CD4-positive, alpha-beta memory T cell (primary cell): ENCODE results near the gene SUPV3L1. TPM values are rescaled to one million over a fixed set of nuclear protein-coding genes. Genes with fewer than 3 reads are reported as not detected.

Experiments used
- CTCF ChIA-PET: fragments of 350-600 bp; sonication (Branson Sonifier 250); formaldehyde crosslinking; loops from one replicate; lab custom pipeline; 2021; ENCODE audit warnings: inconsistent platforms; ENCODE audit not compliant: partially characterized antibody; lab: Charles Lee
- POLR2A ChIA-PET: fragments of 350-600 bp; sonication (Branson Sonifier 250); formaldehyde crosslinking; loops from one replicate; lab custom pipeline; 2021; ENCODE audit not compliant: partially characterized antibody; lab: Charles Lee
- DNase-seq, 5 donors: peaks; one replicate each; pipeline versions ENCODE4 v3.0.0 to v3.0.0-alpha.2; 2020 to 2022; ENCODE audit warnings: mixed read lengths in 1 of 5
- H3K27ac ChIP-seq: one replicate; pipeline ENCODE4 v1.7.0; 2013; ENCODE audit warnings: low read depth, low read length
- H3K27me3 ChIP-seq: 2 replicates; pipeline ENCODE4 v1.7.0; 2013; ENCODE audit warnings: mild to moderate bottlenecking, low read length, moderate library complexity; ENCODE audit not compliant: insufficient read depth
- H3K36me3 ChIP-seq: 2 replicates; pipeline ENCODE4 v1.7.0; 2013; ENCODE audit warnings: mild to moderate bottlenecking, low read length, moderate library complexity; ENCODE audit not compliant: insufficient read depth
- H3K4me1 ChIP-seq: 2 replicates; pipeline ENCODE4 v1.7.0; 2013; ENCODE audit warnings: mild to moderate bottlenecking, low read length, moderate library complexity; ENCODE audit not compliant: insufficient read depth
- H3K4me3 ChIP-seq, 2 donors: one replicate each; pipeline ENCODE4 v1.7.0; 2013; ENCODE audit warnings: low read length in 2 of 2, mild to moderate bottlenecking in 1 of 2
- H3K9me3 ChIP-seq, 2 donors: one replicate each; pipeline ENCODE4 v1.7.0; 2013; ENCODE audit warnings: low read length in 2 of 2, control low read depth in 1 of 2; ENCODE audit not compliant: control insufficient read depth in 1 of 2
- H3K27ac Mint-ChIP-seq, 7 donors: one replicate each; pipeline ENCODE4 v1.8.0; 2020 to 2021; ENCODE audit warnings: mixed read lengths in 7 of 7, mild to moderate bottlenecking in 6 of 7, inconsistent platforms in 3 of 7, moderate library complexity in 3 of 7
- H3K27me3 Mint-ChIP-seq, 2 donors: one replicate each; pipeline ENCODE4 v1.8.0; 2020 to 2021; ENCODE audit warnings: mixed read lengths in 2 of 2
- H3K36me3 Mint-ChIP-seq, 2 donors: one replicate each; pipeline ENCODE4 v1.8.0; 2020 to 2021; ENCODE audit warnings: mixed read lengths in 2 of 2, inconsistent platforms in 1 of 2, mild to moderate bottlenecking in 1 of 2
- H3K4me1 Mint-ChIP-seq, 4 donors: one replicate each; pipeline ENCODE4 v1.8.0; 2020 to 2021; ENCODE audit warnings: mixed read lengths in 4 of 4, mild to moderate bottlenecking in 1 of 4
- H3K4me3 Mint-ChIP-seq, 8 donors: one replicate each; pipeline ENCODE4 v1.8.0; 2020 to 2021; ENCODE audit warnings: mixed read lengths in 8 of 8, mild to moderate bottlenecking in 7 of 8, moderate library complexity in 6 of 8, inconsistent platforms in 3 of 8
- H3K9me3 Mint-ChIP-seq, 8 donors: one replicate each; pipeline ENCODE4 v1.8.0; 2020 to 2021; ENCODE audit warnings: mixed read lengths in 8 of 8, mild to moderate bottlenecking in 5 of 8, inconsistent platforms in 3 of 8, moderate library complexity in 1 of 8
- intact Hi-C: fragments of 100-400 bp; cut with micrococcal nuclease; formaldehyde crosslinking; loops from one replicate; pipeline ENCODE4 v1.15.1; 2023
- polyA plus RNA-seq, 2 donors: library from polyadenylated mRNA; unstranded; fragments of 300-500 nt; fragmentation: Illumina TruSeq; gene quantifications; one replicate each; pipeline ENCODE4 v1.2.3, GENCODE V29; 2021
- total RNA-seq, 2 experiments: library from RNA; stranded (reverse); gene quantifications; one replicate each; pipeline ENCODE4 v1.2.3, GENCODE V29; 2021

SUPV3L1 gene
- total and polyA plus RNA-seq, 4 experiments from 2014 or later, result 14.2 to 39.0 (median 28.6) TPM

DNA sequence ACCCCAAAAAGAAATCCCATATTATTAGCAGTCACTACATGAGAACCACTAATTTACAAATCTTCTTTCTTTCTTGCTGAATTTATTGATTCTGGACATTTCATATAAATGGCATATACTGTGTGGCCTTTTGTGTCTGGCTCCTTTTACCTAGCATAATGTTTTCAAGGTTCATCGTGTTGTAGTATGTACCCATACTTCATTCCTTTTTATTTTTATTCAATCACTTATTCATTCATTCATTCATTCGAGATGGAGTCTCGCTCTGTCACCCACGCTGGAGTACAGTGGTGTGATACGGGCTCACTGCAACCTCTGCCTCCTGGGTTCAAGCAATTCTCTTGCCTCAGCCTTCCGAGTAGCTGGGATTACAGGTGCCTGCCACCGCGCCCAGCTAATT, 34.2 kb upstream of the SUPV3L1 start:
- intact Hi-C loops, result no loop called here
- H3K9me3 ChIP-seq, result no peaks in the 10 kb centered on the region
- no peaks in the 10 kb centered on the region for H3K27me3 ChIP-seq
- no peak overlapping the region for H3K27ac Mint-ChIP-seq
- H3K36me3 Mint-ChIP-seq, result peaks cover 8 to 25% of the 10 kb centered on the region in 2 donors
- H3K4me3 Mint-ChIP-seq, result no peak overlapping the region
- ChIA-PET CTCF (no interaction called here), POLR2A (no interaction called here)
- no peaks in the 10 kb centered on the region for H3K9me3 Mint-ChIP-seq
- H3K27ac ChIP-seq, result no peak overlapping the region
- H3K4me1 ChIP-seq, result peaks cover 12% of the 10 kb centered on the region
- DNase-seq, result no peak
- no peaks in the 10 kb centered on the region for H3K27me3 Mint-ChIP-seq
- H3K36me3 ChIP-seq, result no peaks in the 10 kb centered on the region
- no peak overlapping the region for H3K4me3 ChIP-seq
- peaks cover 24 to 45% (median 34%) of the 10 kb centered on the region in 4 donors for H3K4me1 Mint-ChIP-seq

- Mint-ChIP-seq H3K4me1 (peaks cover 26 to 39% (median 30%) of the 10 kb centered on the region in 4 donors), H3K27ac (no peak overlapping the region), H3K4me3 (no peak overlapping the region), H3K9me3 (no peaks in the 10 kb centered on the region), H3K27me3 (no peaks in the 10 kb centered on the region), H3K36me3 (peaks cover 8 to 17% of the 10 kb centered on the region in 2 donors)
- H3K36me3 ChIP-seq, result no peaks in the 10 kb centered on the region
- peaks cover 12% of the 10 kb centered on the region for H3K4me1 ChIP-seq
- intact Hi-C loops, result no loop called here
- H3K4me3 ChIP-seq, result no peak overlapping the region
- POLR2A ChIA-PET, result interaction anchor here (0.6 kb wide), 1 partner anchor 28 kb away, joined by 6 read pairs; no protein-coding TSS in a partner anchor
- no peaks in the 10 kb centered on the region for H3K27me3 ChIP-seq
- CTCF ChIA-PET, result interaction anchor here (1.5 kb wide), 1 partner anchor 9 kb away, joined by 3 read pairs; no protein-coding TSS in a partner anchor
- H3K9me3 ChIP-seq, result no peaks in the 10 kb centered on the region
- no peak overlapping the region for H3K27ac ChIP-seq
- no peak for DNase-seq
These were observed 33.3 kb upstream of the SUPV3L1 start for GRCh38 chr10:69146759-69147158.

DNA sequence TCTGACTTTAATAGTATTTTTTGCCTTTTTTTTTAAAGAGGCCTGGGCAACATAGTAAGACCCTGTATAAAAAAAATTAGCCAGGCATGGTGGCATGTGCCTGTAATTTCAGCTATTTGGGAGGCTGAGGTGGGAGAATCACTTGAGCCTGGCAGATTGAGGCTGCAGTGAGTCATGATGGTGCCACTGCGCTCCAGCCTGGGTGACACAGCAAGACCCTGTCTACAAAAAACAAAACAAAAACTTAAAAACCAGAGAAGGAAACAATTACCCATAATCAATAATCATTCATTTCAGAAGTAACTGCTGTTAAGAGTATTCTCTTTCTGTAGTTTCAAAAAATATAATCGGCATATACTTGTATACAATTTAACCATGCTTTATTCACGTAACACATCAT, 28.1 kb upstream of the SUPV3L1 start:
- no peak for DNase-seq
- Histone ChIP-seq H3K27ac (no peak overlapping the region), H3K36me3 (no peaks in the 10 kb centered on the region), H3K27me3 (no peaks in the 10 kb centered on the region), H3K4me1 (peaks cover 5% of the 10 kb centered on the region), H3K9me3 (no peaks in the 10 kb centered on the region), H3K4me3 (no peak overlapping the region)
- H3K36me3 Mint-ChIP-seq, result peaks cover 5 to 14% of the 10 kb centered on the region in 2 donors
- ChIA-PET CTCF (no interaction called here), POLR2A (no interaction called here)
- no peaks in the 10 kb centered on the region for H3K27me3 Mint-ChIP-seq
- H3K4me1 Mint-ChIP-seq, result peaks cover 10 to 19% (median 14%) of the 10 kb centered on the region in 4 donors
- no peaks in the 10 kb centered on the region for H3K9me3 Mint-ChIP-seq
- H3K27ac Mint-ChIP-seq, result no peak overlapping the region
- no peak overlapping the region for H3K4me3 Mint-ChIP-seq
- intact Hi-C loops, result no loop called here

- ChIA-PET POLR2A (no interaction called here), CTCF (interaction anchor here (0.6 kb wide), 1 partner anchor 50 kb away, joined by 3 read pairs; no protein-coding TSS in a partner anchor)
- Mint-ChIP-seq H3K4me3 (no peak overlapping the region), H3K27me3 (no peaks in the 10 kb centered on the region), H3K36me3 (peaks cover 9 to 22% of the 10 kb centered on the region in 2 donors), H3K4me1 (peaks cover 7 to 15% (median 10%) of the 10 kb centered on the region in 4 donors), H3K9me3 (no peaks in the 10 kb centered on the region), H3K27ac (no peak overlapping the region)
- Histone ChIP-seq H3K36me3 (peaks cover 8% of the 10 kb centered on the region), H3K9me3 (no peaks in the 10 kb centered on the region), H3K4me1 (no peaks in the 10 kb centered on the region), H3K27me3 (no peaks in the 10 kb centered on the region), H3K4me3 (no peak overlapping the region), H3K27ac (no peak overlapping the region)
- DNase-seq, result no peak
- intact Hi-C loops, result no loop called here
These were observed 26.8 kb upstream of the SUPV3L1 start for GRCh38 chr10:69153227-69153626.

DNA sequence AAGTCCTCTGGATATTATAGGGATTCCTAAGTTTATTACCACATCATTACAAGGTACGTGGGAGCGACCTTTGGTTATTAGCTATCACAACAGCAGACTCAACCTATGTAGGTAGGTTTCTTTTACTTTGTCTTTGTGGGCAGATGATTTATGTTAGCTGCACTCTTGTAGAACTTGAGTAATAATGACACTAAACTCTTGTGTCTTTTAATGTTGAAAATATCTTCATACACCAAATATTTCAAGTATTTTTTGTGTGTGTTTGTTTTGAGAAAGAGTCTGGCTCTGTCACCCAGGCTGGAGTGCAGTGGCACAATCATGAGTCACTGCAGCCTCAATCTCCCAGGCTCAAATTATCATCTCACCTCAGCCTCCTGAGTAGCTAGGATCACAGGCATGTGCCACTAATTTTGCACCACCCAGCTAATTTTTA, 19.2 kb upstream of the SUPV3L1 start:
- CTCF ChIA-PET, result no interaction called here
- Mint-ChIP-seq H3K4me1 (peaks cover 0 to 3% (median under 1%) of the 10 kb centered on the region in 4 donors), H3K9me3 (no peaks in the 10 kb centered on the region), H3K36me3 (peaks cover 20 to 57% of the 10 kb centered on the region in 2 donors), H3K4me3 (no peak overlapping the region), H3K27me3 (no peaks in the 10 kb centered on the region), H3K27ac (peak overlapping the region in 2 of 7 donors; percentile 41 to 42)
- no peak for DNase-seq
- H3K27ac ChIP-seq, result no peak overlapping the region
- no peaks in the 10 kb centered on the region for H3K4me1 ChIP-seq
- H3K36me3 ChIP-seq, result peaks cover 36% of the 10 kb centered on the region
- intact Hi-C loops, result no loop called here
- no peaks in the 10 kb centered on the region for H3K27me3 ChIP-seq
- POLR2A ChIA-PET, result no interaction called here
- no peak overlapping the region for H3K4me3 ChIP-seq
- H3K9me3 ChIP-seq, result no peaks in the 10 kb centered on the region

DNA sequence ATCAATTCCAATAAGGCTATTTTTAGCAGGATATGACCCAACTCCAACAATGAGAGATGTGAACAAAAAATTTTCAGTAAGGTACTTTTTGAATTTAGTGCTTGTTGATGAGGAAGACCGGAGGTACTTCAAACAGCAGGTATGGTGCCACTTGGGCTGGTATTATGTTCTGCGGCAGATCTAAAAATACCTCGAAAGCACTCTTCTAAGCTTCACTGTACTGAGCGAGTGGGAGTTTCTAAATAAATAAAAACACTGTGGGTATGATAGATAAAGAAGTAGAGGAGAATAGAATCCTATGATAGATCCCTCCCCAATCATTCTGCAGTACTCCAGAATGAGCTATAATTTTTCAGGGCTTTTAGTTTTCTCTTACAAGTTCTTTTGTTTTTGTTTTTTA, 11.5 kb upstream of the SUPV3L1 start:
- peaks cover 36% of the 10 kb centered on the region for H3K36me3 ChIP-seq
- Mint-ChIP-seq H3K27me3 (no peaks in the 10 kb centered on the region), H3K9me3 (no peaks in the 10 kb centered on the region), H3K27ac (peak overlapping the region in 1 of 7 donors; percentile 0), H3K4me1 (no peaks in the 10 kb centered on the region), H3K4me3 (no peak overlapping the region), H3K36me3 (peaks cover 26 to 48% of the 10 kb centered on the region in 2 donors)
- H3K27ac ChIP-seq, result no peak overlapping the region
- H3K4me1 ChIP-seq, result no peaks in the 10 kb centered on the region
- no peaks in the 10 kb centered on the region for H3K27me3 ChIP-seq
- H3K4me3 ChIP-seq, result no peak overlapping the region
- no peaks in the 10 kb centered on the region for H3K9me3 ChIP-seq
- intact Hi-C loops, result no loop called here
- CTCF ChIA-PET, result interaction anchor here (0.5 kb wide), 1 partner anchor 29 kb away, joined by 3 read pairs; no protein-coding TSS in a partner anchor
- no peak for DNase-seq
- POLR2A ChIA-PET, result no interaction called here

DNA sequence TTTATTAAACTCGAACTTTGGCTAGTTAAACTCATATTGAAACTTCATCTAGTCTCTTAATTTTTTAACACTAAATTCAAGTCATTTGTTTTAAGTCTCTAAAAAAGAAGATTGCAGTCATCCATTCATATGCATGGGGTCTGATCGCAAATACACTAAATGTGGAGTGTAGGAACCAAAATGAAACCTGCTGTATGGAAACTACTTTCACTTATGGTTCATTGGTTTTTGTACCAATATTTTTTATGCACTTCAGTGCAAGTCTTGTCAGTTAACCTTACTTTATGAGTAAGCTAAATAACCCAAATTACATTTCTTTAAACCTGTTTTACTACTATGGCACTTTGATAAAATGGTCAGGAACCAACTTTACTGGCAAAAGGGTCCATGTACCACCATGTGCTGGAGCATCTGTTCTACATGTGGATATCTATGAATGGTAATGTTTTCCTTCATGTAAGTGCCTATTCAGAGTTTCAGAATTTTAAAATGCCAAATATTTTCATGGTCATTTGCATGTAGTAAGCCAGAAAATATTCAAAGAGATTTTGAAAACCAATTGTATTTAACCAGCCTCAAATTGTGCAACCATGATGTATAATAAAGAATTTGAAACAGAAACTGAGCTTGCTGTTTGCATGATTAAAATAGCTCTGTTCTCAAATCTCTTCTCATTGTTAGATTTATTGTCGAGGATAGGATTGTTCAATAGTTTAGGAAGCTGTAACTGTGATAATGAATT, 7.6 kb upstream of the SUPV3L1 start:
- H3K27ac Mint-ChIP-seq, result peak overlapping the region in 2 of 7 donors; percentile 47 to 51
- no peaks in the 10 kb centered on the region for H3K4me1 ChIP-seq
- intact Hi-C loops, result no loop called here
- no peaks in the 10 kb centered on the region for H3K9me3 ChIP-seq
- no peaks in the 10 kb centered on the region for H3K27me3 Mint-ChIP-seq
- H3K36me3 Mint-ChIP-seq, result peaks cover 26 to 34% of the 10 kb centered on the region in 2 donors
- H3K4me3 Mint-ChIP-seq, result no peak overlapping the region
- H3K27me3 ChIP-seq, result no peaks in the 10 kb centered on the region
- H3K27ac ChIP-seq, result no peak overlapping the region
- ChIA-PET POLR2A (no interaction called here), CTCF (interaction anchor here (1.4 kb wide), 1 partner anchor 44 kb away, joined by 3 read pairs; no protein-coding TSS in a partner anchor)
- H3K36me3 ChIP-seq, result peaks cover 22% of the 10 kb centered on the region
- H3K4me1 Mint-ChIP-seq, result no peaks in the 10 kb centered on the region
- no peaks in the 10 kb centered on the region for H3K9me3 Mint-ChIP-seq
- DNase-seq, result no peak
- H3K4me3 ChIP-seq, result no peak overlapping the region
